SKM-1 (cell line): ENCODE measurements around the gene SORCS2.

Experiments used
- DNase-seq: peaks from one replicate; lab custom pipeline; 2025; ENCODE audit not compliant: unreplicated experiment; lab: John Stamatoyannopoulos, UW

Gene SORCS2

GRCh38 chr4:7621252-7622035, 429.1 kb downstream of the SORCS2 start:
- DNase-seq = no peak

GRCh38 chr4:7622371-7622770, 430.0 kb downstream of the SORCS2 start:
- DNase-seq = no peak

- no peak for DNase-seq
Measured at GRCh38 chr4:7623468-7623867, 431.1 kb downstream of the SORCS2 start.

GRCh38 chr4:7624396-7624980, 432.1 kb downstream of the SORCS2 start:
- DNase-seq = no peak

GRCh38 chr4:7625071-7625470, 432.7 kb downstream of the SORCS2 start:
- no peak for DNase-seq

- no peak for DNase-seq
Measured at GRCh38 chr4:7626531-7626930, 434.2 kb downstream of the SORCS2 start.

- DNase-seq = no peak
Measured at GRCh38 chr4:7627251-7628250, 435.2 kb downstream of the SORCS2 start.

GRCh38 chr4:7628432-7628831, 436.1 kb downstream of the SORCS2 start:
- no peak for DNase-seq

GRCh38 chr4:7629501-7630254, 437.3 kb downstream of the SORCS2 start:
- no peak for DNase-seq

GRCh38 chr4:7630568-7631287, 438.4 kb downstream of the SORCS2 start:
- DNase-seq = no peak

GRCh38 chr4:7631288-7632014, 439.1 kb downstream of the SORCS2 start:
- DNase-seq = no peak

- no peak for DNase-seq
Measured at GRCh38 chr4:7632341-7632740, 440.0 kb downstream of the SORCS2 start.

- DNase-seq = no peak
Measured at GRCh38 chr4:7632971-7633370, 440.6 kb downstream of the SORCS2 start.

GRCh38 chr4:7634661-7635251, 442.4 kb downstream of the SORCS2 start:
- no peak for DNase-seq

GRCh38 chr4:7635445-7636239, 443.3 kb downstream of the SORCS2 start:
- peak; percentile 78 for DNase-seq

- DNase-seq = no peak
Measured at GRCh38 chr4:7636240-7636508, 443.8 kb downstream of the SORCS2 start.

- no peak for DNase-seq
Measured at GRCh38 chr4:7637139-7637538, 444.8 kb downstream of the SORCS2 start.

GRCh38 chr4:7637971-7638370, 445.6 kb downstream of the SORCS2 start:
- DNase-seq = no peak

GRCh38 chr4:7638489-7638888, 446.2 kb downstream of the SORCS2 start:
- no peak for DNase-seq
